Adrenal gland (tissue), 12 donors: ENCODE measurements around the gene FRY. TPM values are rescaled to one million over a fixed set of nuclear protein-coding genes. Genes with fewer than 3 reads are reported as not detected.

Source experiments
- DNase-seq, 7 donors: peaks; one replicate each; pipeline ENCODE4 v3.0.0-alpha.2; 2019 to 2020
- H3K27ac ChIP-seq, 5 donors: fragments of 200-600 bp; sonication (generic) in 4 of 5; 1 replicate in 3 of 5; 2 replicates in 2 of 5; pipeline versions ENCODE4 v1.5.1 to v1.8.0; 2016 to 2020; ENCODE audit warnings: mild to moderate bottlenecking in 1 of 5
- H3K27me3 ChIP-seq: fragments of 200-600 bp; 2 replicates; pipeline ENCODE4 v1.8.0; 2021
- H3K36me3 ChIP-seq, 2 donors: fragments of 200-600 bp; replicated peaks in 1 of 2; 1 replicate in 1 of 2; 2 replicates in 1 of 2; pipeline versions ENCODE4 v1.5.1 to v1.8.0; 2018 to 2022
- H3K4me1 ChIP-seq, 2 donors: fragments of 200-600 bp; replicated peaks in 1 of 2; 1 replicate in 1 of 2; 2 replicates in 1 of 2; pipeline versions ENCODE4 v1.5.1 to v1.8.0; 2018 to 2021
- H3K4me3 ChIP-seq, 4 donors: fragments of 200-600 bp; sonication (generic) in 3 of 4; one replicate each; pipeline ENCODE4 v1.5.1; 2016 to 2018
- H3K9me3 ChIP-seq, 3 donors: fragments of 200-600 bp; sonication (generic) in 1 of 3; replicated peaks in 1 of 3; 1 replicate in 2 of 3; 2 replicates in 1 of 3; pipeline versions ENCODE4 v1.5.1 to v1.8.0; 2016 to 2021
- POLR2A ChIP-seq, 2 donors: fragments of 450-650 bp; IDR thresholded peaks; one replicate each; pipeline ENCODE4 v1.6.1; 2017; ENCODE audit warnings: antibody characterized with exemption in 2 of 2, mild to moderate bottlenecking in 2 of 2, moderate library complexity in 1 of 2
- WGBS, 4 donors: extraction: QIAGEN DNeasy Blood & Tissue Kit in 2 of 4; methylation state at CpG; one replicate each; pipeline versions ENCODE4 v1.1.5 to v1.1.7; 2013 to 2017; 5-methylcytosine and 5-hydroxymethylcytosine counted together
- intact Hi-C, 2 donors: fragments of 100-400 bp; cut with DNase I; formaldehyde crosslinking; loops; one replicate each; pipeline versions ENCODE4 v1.14.1 to v1.15.0; 2022 to 2023
- polyA plus RNA-seq, 3 donors: library from polyadenylated mRNA; stranded (reverse); fragments of 200-250 nt in 2 of 3; fragments of 350-450 nt in 1 of 3; fragmentation: Illumina TruSeq in 1 of 3; extraction: RNeasy Lipid Tissue Mini Kit (QIAGEN cat#74804) in 1 of 3; gene quantifications; one replicate each; pipeline ENCODE4 v1.2.3, GENCODE V29; 2013 to 2014
- total RNA-seq, 9 donors: library from RNA; depleted of rRNA in 4 of 9; stranded (reverse); fragments of >200 nt in 4 of 9; fragments of 120-200 nt in 1 of 9; fragmentation: NEBNext Ultra II Directional in 1 of 9; extraction: Animal tissue kit (Norgen Biotek cat#: 25700) in 1 of 9; gene quantifications; one replicate each; pipeline versions ENCODE4 v1.1.0 to v1.2.4, GENCODE V29; 2013 to 2023
- TF ChIP-seq, protein P1 (sequence below), 6 experiments: fragments of 450-650 bp in 4 of 6; fragments of 200-600 bp in 2 of 6; sonication (generic) in 1 of 6; IDR thresholded peaks; 1 replicate in 5 of 6; 2 replicates in 1 of 6; pipeline versions ENCODE4 v1.5.1 to v1.8.0; 2016 to 2021; ENCODE audit warnings: antibody characterized with exemption in 6 of 6, mild to moderate bottlenecking in 2 of 6, moderate library complexity in 1 of 6
- donor health status: healthy with polysubstance abuse.
- donor health status: Bipolar disorder and iron deficiency.
- donor health status: DM: yes; HTN: yes; CAD: no.
- donor health status: DM: no; HTN: no; CAD: no.
- donor health status: DM: no; HTN: no; CAD: no.
- donor health status: DM: yes; HTN: yes; CAD: no.

The FRY gene
- total and polyA plus RNA-seq, 12 donors = 1.5 to 17.2 (median 7.3) TPM

DNA sequence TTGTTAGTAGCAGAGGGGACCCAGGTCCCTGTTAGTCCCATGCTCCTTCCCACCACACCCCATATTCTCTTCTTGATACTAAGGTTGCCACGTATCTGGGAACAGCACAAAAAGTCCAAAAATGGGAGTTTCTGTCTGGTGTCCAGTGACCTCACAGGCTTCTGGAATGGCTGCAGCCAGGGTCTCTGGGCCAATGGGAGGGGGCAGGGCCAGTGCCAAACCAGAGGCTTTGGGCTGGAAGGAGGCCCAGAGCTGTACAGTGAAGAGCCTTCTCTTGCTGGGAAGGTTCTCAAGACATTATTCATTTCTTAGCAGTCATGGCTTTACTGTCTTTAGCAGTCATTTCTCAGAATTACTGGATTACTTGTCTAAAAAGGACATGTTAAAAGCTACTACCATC is 119.2 kb downstream of the FRY start:
- no peaks in the 10 kb centered on the region for H3K4me1 ChIP-seq

GRCh38 chr13:32151240-32151639 is 119.7 kb downstream of the FRY start:
- no peak for TF ChIP-seq POLR2A (IDR thresholded peaks at IDR 0.05)
- WGBS, 4 donors = 86 to 90% (median 86%) methylated on average over 5 of the region's 5 CpGs
- DNase-seq = no peak
- Histone ChIP-seq H3K27ac (peak overlapping the region in 1 of 5 donors; percentile 10), H3K27me3 (no peaks in the 10 kb centered on the region), H3K4me3 (no peak overlapping the region), H3K36me3 (no peaks in the 10 kb centered on the region), H3K4me1 (no peaks in the 10 kb centered on the region), H3K9me3 (peaks cover 0 to 5% (median 0%) of the 10 kb centered on the region in 3 donors)
- intact Hi-C loops = no loop called here

More for the DNA sequence above, 119.2 kb downstream of the FRY start:
- no peaks in the 10 kb centered on the region for H3K36me3 ChIP-seq
- intact Hi-C loops = no loop called here
- no peak for TF ChIP-seq POLR2A (IDR thresholded peaks at IDR 0.05)
- TF ChIP-seq, protein P1, sequence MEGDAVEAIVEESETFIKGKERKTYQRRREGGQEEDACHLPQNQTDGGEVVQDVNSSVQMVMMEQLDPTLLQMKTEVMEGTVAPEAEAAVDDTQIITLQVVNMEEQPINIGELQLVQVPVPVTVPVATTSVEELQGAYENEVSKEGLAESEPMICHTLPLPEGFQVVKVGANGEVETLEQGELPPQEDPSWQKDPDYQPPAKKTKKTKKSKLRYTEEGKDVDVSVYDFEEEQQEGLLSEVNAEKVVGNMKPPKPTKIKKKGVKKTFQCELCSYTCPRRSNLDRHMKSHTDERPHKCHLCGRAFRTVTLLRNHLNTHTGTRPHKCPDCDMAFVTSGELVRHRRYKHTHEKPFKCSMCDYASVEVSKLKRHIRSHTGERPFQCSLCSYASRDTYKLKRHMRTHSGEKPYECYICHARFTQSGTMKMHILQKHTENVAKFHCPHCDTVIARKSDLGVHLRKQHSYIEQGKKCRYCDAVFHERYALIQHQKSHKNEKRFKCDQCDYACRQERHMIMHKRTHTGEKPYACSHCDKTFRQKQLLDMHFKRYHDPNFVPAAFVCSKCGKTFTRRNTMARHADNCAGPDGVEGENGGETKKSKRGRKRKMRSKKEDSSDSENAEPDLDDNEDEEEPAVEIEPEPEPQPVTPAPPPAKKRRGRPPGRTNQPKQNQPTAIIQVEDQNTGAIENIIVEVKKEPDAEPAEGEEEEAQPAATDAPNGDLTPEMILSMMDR (IDR thresholded peaks at IDR 0.05) = no peak
- no peak overlapping the region for H3K4me3 ChIP-seq
- peaks cover 0 to 5% (median 0%) of the 10 kb centered on the region in 3 donors for H3K9me3 ChIP-seq
- H3K27me3 ChIP-seq = no peaks in the 10 kb centered on the region
- H3K27ac ChIP-seq = peak overlapping the region in 2 of 5 donors; percentile 43 to 50
- peak in 6 of 7 donors; percentile 13 to 70 (median 50) for DNase-seq
- WGBS, 4 donors = 0 to 44% (median 29%) methylated on average over 1 of the region's 1 CpG

DNA sequence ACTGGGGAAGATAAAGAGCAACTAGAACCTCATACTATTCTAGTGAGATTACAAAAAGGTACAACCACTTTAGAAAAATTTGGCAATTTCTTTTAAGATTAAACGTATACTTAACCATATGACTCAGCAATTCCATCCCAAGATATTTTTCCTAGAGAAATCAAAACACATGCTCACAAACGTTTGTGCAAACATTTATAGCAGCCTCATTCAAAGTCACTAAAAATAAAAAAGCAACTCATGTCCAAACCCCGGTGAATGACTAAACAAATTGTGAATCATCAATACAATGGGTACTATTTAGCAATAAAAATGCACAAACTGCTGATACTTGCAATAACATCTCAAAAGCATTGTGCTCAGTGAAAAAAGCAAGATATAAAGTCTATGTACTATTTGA is 121.5 kb downstream of the FRY start:
- intact Hi-C loops = no loop called here
- WGBS, 4 donors = 45 to 66% (median 51%) methylated on average over 3 of the region's 3 CpGs
- H3K9me3 ChIP-seq = peaks cover 0 to 5% (median 0%) of the 10 kb centered on the region in 3 donors
- no peak overlapping the region for H3K4me3 ChIP-seq
- no peaks in the 10 kb centered on the region for H3K36me3 ChIP-seq
- H3K27ac ChIP-seq = no peak overlapping the region
- DNase-seq = no peak
- no peaks in the 10 kb centered on the region for H3K27me3 ChIP-seq
- TF ChIP-seq POLR2A (IDR thresholded peaks at IDR 0.05) = no peak
- TF ChIP-seq, protein P1 (IDR thresholded peaks at IDR 0.05) = no peak
- H3K4me1 ChIP-seq = no peaks in the 10 kb centered on the region

DNA sequence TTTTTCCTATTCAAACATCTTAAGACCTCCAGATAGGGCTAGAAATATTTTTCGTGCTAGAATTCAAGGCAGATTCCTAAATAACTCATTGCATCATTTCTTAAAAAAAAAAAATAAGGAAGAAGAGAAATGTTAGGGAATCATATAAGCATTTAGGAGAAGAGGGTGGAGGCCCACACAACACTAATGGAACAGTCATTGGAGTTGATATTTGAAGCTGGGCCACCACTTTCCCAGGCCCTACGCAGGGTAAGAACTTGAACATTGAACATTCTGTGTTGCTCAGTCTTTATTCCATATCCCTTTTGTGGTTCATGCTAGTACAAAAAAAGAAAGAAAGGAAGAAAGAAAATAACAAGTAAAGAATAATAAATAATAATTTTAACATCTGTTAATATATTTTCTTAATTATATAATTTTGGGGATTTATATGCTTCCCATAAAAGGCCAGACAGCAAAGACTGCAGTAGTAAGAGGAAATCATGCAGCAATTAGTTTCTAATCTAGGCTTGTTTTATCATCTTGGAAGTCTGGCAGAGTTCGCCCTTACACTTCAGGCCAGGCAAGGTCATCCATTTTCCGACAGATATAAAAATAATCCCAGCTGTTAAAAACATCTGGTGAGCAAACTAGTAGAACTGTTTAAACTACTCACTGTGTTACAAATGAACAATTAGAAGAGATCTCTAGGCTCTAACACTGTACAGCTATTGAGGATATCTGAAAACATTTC is 127.7 kb downstream of the FRY start:
- Histone ChIP-seq H3K4me1 (peaks cover 0 to 13% of the 10 kb centered on the region in 2 donors), H3K36me3 (no peaks in the 10 kb centered on the region), H3K27ac (no peak overlapping the region), H3K27me3 (no peaks in the 10 kb centered on the region), H3K9me3 (no peaks in the 10 kb centered on the region), H3K4me3 (no peak overlapping the region)
- WGBS, 4 donors = 41 to 59% (median 51%) methylated on average over 4 of the region's 4 CpGs
- no peak for TF ChIP-seq POLR2A (IDR thresholded peaks at IDR 0.05)
- TF ChIP-seq, protein P1 (IDR thresholded peaks at IDR 0.05) = no peak
- DNase-seq = peak in 1 of 7 donors; percentile 53
- intact Hi-C loops = no loop called here
